ENCODE results near the gene SIK2. TPM values are rescaled to one million over a fixed set of nuclear protein-coding genes. Genes with fewer than 3 reads are reported as not detected.

SIK2 gene
- total RNA-seq, 4 donors from 2014 or later: 20.7 to 35.0 (median 26.8) TPM

- no peaks in the 10 kb centered on the region for H3K4me1 ChIP-seq
- no peak for DNase-seq
- H3K27ac ChIP-seq: peak overlapping the region in 1 of 3 donors; percentile 19
- no peak overlapping the region for H3K4me3 ChIP-seq (replicated peaks in 1 of 3)
- no peaks in the 10 kb centered on the region for H3K9me3 ChIP-seq
- peaks cover 0 to 5% of the 10 kb centered on the region in 2 donors for H3K36me3 ChIP-seq
- no peak for TF ChIP-seq POLR2A (IDR thresholded peaks at IDR 0.05)
- no peak for TF ChIP-seq CTCF (IDR thresholded peaks at IDR 0.05)
- intact Hi-C loops (cut with DNase I): loop anchor here (10.0 kb wide), 1 partner anchor 285 kb away; no protein-coding TSS in a partner anchor
- no peaks in the 10 kb centered on the region for H3K27me3 ChIP-seq
- WGBS, 2 donors: 82 to 83% methylated on average over 11 of the region's 11 CpGs
Measured at GRCh38 chr11:111559800-111560464, 42.3 kb upstream of the SIK2 start.

DNA sequence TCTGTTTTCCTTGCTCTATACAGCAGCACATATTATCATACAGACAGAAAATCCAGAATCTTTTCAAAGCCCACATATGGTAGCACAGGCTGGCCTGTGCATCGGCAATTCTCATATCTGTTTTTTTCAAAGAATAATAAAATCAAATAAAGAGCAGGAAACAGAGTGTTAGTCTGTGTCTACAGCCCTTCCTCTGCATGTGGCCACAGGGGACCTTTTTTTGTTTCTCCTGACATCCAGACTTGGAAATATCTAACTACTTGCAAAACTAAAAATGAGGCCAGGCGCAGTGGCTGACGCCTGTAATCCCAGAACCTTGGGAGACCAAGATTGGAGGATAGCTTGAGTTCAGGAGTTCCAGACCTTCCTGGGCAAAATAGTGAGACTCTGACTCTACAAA, 41.4 kb upstream of the SIK2 start:
- H3K27me3 ChIP-seq: no peaks in the 10 kb centered on the region
- peaks cover 0 to 5% of the 10 kb centered on the region in 2 donors for H3K36me3 ChIP-seq
- no peak for DNase-seq
- WGBS, 2 donors: 75% methylated on average over 3 of the region's 3 CpGs
- H3K4me1 ChIP-seq: no peaks in the 10 kb centered on the region
- H3K4me3 ChIP-seq (replicated peaks in 1 of 3): no peak overlapping the region
- TF ChIP-seq CTCF (IDR thresholded peaks at IDR 0.05) (no peak), POLR2A (IDR thresholded peaks at IDR 0.05) (no peak)
- H3K27ac ChIP-seq: peak overlapping the region in 1 of 3 donors; percentile 39
- H3K9me3 ChIP-seq: no peaks in the 10 kb centered on the region
- intact Hi-C loops (cut with DNase I): loop anchor here (10.0 kb wide), 1 partner anchor 284 kb away; no protein-coding TSS in a partner anchor

DNA sequence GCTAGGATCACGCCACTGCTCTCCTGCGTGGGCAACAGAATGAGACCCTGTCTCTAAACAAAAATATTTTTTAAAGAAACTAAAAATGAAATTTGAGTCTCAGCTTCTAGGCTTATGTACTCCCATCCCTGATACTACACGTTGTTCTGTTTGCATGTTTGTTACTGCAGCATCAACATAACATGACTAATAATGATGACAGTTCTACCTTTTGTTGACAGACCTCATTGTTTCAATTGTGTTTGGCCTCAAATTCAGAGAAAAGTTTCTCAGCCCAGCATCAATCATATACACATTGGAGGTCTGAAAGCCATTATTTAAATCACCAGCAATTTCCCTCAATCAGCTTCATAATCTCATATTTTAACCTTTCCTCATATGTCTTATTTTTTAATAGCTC, 40.9 kb upstream of the SIK2 start:
- Histone ChIP-seq H3K4me1 (no peaks in the 10 kb centered on the region), H3K36me3 (peaks cover 0 to 5% of the 10 kb centered on the region in 2 donors), H3K9me3 (no peaks in the 10 kb centered on the region), H3K27me3 (no peaks in the 10 kb centered on the region), H3K27ac (peak overlapping the region in 1 of 3 donors; percentile 39), H3K4me3 (replicated peaks in 1 of 3) (no peak overlapping the region)
- DNase-seq: no peak
- intact Hi-C loops (cut with DNase I): loop anchor here (10.0 kb wide), 1 partner anchor 283 kb away; no protein-coding TSS in a partner anchor
- WGBS, 2 donors: 86 to 94% methylated on average over 3 of the region's 3 CpGs
- TF ChIP-seq CTCF (IDR thresholded peaks at IDR 0.05) (no peak), POLR2A (IDR thresholded peaks at IDR 0.05) (no peak)

DNA sequence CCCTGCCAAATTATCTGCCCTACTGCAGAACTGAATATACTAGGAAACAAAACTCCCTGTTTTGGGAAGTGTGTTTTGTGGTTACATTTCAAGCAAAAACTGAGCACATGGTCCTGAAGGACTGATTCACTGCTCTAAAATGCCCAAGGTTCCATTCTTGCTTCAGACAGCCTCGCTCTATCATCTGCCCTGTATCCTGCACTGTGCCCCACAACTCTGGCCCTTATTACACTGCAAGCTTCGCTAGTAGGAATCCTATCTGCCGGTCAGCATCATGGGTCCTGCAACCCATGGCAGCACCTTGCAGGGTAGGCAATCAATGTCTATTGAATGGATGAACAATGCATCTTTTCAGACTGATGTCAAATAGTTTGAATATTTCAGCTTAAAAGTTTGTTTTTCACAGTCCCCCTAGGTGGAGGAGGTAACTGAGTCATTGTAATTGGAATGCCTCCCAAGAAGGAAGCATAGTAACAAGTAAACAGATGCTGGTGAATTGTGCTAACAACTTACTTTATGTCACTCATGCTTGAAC, 40.4 kb upstream of the SIK2 start:
- H3K9me3 ChIP-seq: no peaks in the 10 kb centered on the region
- 75 to 80% methylated on average over 3 of the region's 3 CpGs for WGBS, 2 donors
- H3K36me3 ChIP-seq: peaks cover 0 to 5% of the 10 kb centered on the region in 2 donors
- intact Hi-C loops (cut with DNase I): loop anchor here (10.0 kb wide), 1 partner anchor 283 kb away; no protein-coding TSS in a partner anchor
- H3K27me3 ChIP-seq: no peaks in the 10 kb centered on the region
- H3K4me1 ChIP-seq: no peaks in the 10 kb centered on the region
- no peak overlapping the region for H3K4me3 ChIP-seq (replicated peaks in 1 of 3)
- TF ChIP-seq CTCF (IDR thresholded peaks at IDR 0.05) (no peak), POLR2A (IDR thresholded peaks at IDR 0.05) (no peak)
- no peak for DNase-seq
- no peak overlapping the region for H3K27ac ChIP-seq

Measured in thyroid gland (tissue), 4 donors.